ENCODE results near the gene NR2F2. TPM values are rescaled to one million over a fixed set of nuclear protein-coding genes. Genes with fewer than 3 reads are reported as not detected.

NR2F2 gene
- polyA plus RNA-seq, 1 of the 3 experiments (the other 2 are of a cell fraction) = 3.9 TPM

GRCh38 chr15:96365781-96366525 is 35.5 kb downstream of the NR2F2 start (continued):
- TF ChIP-seq SIN3A (IDR thresholded peaks at IDR 0.05; ENCODE audit: borderline replicate concordance, low read depth, low read length) (no peak), ELF1 (IDR thresholded peaks at IDR 0.05) (no peak), NRF1 (IDR thresholded peaks at IDR 0.05; ENCODE audit: low read depth, low read length) (no peak), USF1 (IDR thresholded peaks at IDR 0.05; ENCODE audit: borderline replicate concordance, low read depth) (no peak)

DNA sequence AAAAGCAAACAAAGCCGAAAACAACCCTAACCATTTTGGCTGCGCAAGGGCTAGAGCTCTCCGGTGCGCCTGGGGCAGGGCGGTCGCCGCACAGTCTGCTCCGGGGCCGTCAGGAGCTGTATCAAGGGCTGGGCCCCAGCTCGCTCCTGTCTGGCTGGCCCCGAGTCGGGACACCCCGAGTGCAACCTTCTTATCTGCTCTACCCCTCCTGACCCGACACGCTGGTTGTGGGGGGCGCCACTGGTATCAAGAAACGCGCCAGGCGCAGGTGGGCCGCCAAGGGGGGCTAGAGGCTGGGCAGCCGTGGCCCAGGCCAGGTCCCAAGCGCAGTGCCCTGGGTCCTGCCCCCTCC is 36.0 kb downstream of the NR2F2 start:
- Histone ChIP-seq H4K20me1 (ENCODE audit: insufficient read depth) (no peaks in the 10 kb centered on the region), H3K9me3 (no peaks in the 10 kb centered on the region), H3K36me3 (replicated peaks in 1 of 2; ENCODE audit: control insufficient read depth in 1 of 2, insufficient read depth in 2 of 2, low read length in 1 of 2) (no peaks in the 10 kb centered on the region), H2AFZ (ENCODE audit: low read depth) (no peak overlapping the region), H3K27me3 (ENCODE audit: insufficient read depth) (peaks cover 94% of the 10 kb centered on the region), H3K9ac (no peak overlapping the region), H3K27ac (ENCODE audit: low read depth in 2 of 2, low read length in 1 of 2) (no peak overlapping the region), H3K4me3 (ENCODE audit: low read depth in 2 of 2, low read length in 1 of 2) (no peak overlapping the region), H3F3A (replicated peaks; ENCODE audit: insufficient read depth) (no peaks in the 10 kb centered on the region), H3K79me2 (ENCODE audit: insufficient read depth) (no peaks in the 10 kb centered on the region), H3K4me1 (ENCODE audit: control insufficient read depth in 1 of 2, insufficient read depth in 2 of 2, low read depth in 1 of 2, low read length in 1 of 2) (no peaks in the 10 kb centered on the region), H3K4me2 (no peak overlapping the region), H3K9me2 (no peaks in the 10 kb centered on the region)
- 7% methylated on average over 4 of the region's 22 CpGs for WGBS (ENCODE audit: low lambda C conversion rate)
- DNase-seq = no peak
- ChIA-PET CTCF (interaction anchor here (1.4 kb wide), 1 partner anchor 1389 kb away, joined by 3 read pairs; no protein-coding TSS in a partner anchor), POLR2A (no interaction called here)
- TF ChIP-seq, protein P1, sequence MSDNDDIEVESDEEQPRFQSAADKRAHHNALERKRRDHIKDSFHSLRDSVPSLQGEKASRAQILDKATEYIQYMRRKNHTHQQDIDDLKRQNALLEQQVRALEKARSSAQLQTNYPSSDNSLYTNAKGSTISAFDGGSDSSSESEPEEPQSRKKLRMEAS (IDR thresholded peaks at IDR 0.05; ENCODE audit: low read depth) = no peak
- TF ChIP-seq, protein P2, sequence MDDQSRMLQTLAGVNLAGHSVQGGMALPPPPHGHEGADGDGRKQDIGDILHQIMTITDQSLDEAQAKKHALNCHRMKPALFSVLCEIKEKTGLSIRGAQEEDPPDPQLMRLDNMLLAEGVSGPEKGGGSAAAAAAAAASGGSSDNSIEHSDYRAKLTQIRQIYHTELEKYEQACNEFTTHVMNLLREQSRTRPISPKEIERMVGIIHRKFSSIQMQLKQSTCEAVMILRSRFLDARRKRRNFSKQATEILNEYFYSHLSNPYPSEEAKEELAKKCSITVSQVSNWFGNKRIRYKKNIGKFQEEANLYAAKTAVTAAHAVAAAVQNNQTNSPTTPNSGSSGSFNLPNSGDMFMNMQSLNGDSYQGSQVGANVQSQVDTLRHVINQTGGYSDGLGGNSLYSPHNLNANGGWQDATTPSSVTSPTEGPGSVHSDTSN (IDR thresholded peaks at IDR 0.05) = no peak
- TF ChIP-seq NFIC (IDR thresholded peaks at IDR 0.05; ENCODE audit: borderline replicate concordance) = no peak
- TF ChIP-seq RAD21 (IDR thresholded peaks at IDR 0.05; ENCODE audit: low read length) = no peak
- no peak for TF ChIP-seq RXRA (IDR thresholded peaks at IDR 0.05; ENCODE audit: borderline replicate concordance, low read depth)
- TF ChIP-seq GABPA (IDR thresholded peaks at IDR 0.05; ENCODE audit: low read depth) = no peak
- TF ChIP-seq, protein P3, sequence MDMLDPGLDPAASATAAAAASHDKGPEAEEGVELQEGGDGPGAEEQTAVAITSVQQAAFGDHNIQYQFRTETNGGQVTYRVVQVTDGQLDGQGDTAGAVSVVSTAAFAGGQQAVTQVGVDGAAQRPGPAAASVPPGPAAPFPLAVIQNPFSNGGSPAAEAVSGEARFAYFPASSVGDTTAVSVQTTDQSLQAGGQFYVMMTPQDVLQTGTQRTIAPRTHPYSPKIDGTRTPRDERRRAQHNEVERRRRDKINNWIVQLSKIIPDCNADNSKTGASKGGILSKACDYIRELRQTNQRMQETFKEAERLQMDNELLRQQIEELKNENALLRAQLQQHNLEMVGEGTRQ (IDR thresholded peaks at IDR 0.05; ENCODE audit: borderline replicate concordance, low read depth, low read length) = no peak
- TF ChIP-seq NRF1 (IDR thresholded peaks at IDR 0.05; ENCODE audit: low read depth, low read length) = no peak
- TF ChIP-seq EP300 (IDR thresholded peaks at IDR 0.05; ENCODE audit: borderline replicate concordance in 1 of 2, low read depth in 1 of 2, low read length in 1 of 2) = no peak
- TF ChIP-seq, protein P4, sequence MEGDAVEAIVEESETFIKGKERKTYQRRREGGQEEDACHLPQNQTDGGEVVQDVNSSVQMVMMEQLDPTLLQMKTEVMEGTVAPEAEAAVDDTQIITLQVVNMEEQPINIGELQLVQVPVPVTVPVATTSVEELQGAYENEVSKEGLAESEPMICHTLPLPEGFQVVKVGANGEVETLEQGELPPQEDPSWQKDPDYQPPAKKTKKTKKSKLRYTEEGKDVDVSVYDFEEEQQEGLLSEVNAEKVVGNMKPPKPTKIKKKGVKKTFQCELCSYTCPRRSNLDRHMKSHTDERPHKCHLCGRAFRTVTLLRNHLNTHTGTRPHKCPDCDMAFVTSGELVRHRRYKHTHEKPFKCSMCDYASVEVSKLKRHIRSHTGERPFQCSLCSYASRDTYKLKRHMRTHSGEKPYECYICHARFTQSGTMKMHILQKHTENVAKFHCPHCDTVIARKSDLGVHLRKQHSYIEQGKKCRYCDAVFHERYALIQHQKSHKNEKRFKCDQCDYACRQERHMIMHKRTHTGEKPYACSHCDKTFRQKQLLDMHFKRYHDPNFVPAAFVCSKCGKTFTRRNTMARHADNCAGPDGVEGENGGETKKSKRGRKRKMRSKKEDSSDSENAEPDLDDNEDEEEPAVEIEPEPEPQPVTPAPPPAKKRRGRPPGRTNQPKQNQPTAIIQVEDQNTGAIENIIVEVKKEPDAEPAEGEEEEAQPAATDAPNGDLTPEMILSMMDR (IDR thresholded peaks at IDR 0.05) = no peak
- TF ChIP-seq ZBTB33 (IDR thresholded peaks at IDR 0.05; ENCODE audit: borderline replicate concordance, low read depth) = no peak
- no peak for TF ChIP-seq GATA2 (CRISPR knock-in tag; IDR thresholded peaks at IDR 0.05)
- TF ChIP-seq JUND (IDR thresholded peaks at IDR 0.05) = no peak
- TF ChIP-seq, protein P5, sequence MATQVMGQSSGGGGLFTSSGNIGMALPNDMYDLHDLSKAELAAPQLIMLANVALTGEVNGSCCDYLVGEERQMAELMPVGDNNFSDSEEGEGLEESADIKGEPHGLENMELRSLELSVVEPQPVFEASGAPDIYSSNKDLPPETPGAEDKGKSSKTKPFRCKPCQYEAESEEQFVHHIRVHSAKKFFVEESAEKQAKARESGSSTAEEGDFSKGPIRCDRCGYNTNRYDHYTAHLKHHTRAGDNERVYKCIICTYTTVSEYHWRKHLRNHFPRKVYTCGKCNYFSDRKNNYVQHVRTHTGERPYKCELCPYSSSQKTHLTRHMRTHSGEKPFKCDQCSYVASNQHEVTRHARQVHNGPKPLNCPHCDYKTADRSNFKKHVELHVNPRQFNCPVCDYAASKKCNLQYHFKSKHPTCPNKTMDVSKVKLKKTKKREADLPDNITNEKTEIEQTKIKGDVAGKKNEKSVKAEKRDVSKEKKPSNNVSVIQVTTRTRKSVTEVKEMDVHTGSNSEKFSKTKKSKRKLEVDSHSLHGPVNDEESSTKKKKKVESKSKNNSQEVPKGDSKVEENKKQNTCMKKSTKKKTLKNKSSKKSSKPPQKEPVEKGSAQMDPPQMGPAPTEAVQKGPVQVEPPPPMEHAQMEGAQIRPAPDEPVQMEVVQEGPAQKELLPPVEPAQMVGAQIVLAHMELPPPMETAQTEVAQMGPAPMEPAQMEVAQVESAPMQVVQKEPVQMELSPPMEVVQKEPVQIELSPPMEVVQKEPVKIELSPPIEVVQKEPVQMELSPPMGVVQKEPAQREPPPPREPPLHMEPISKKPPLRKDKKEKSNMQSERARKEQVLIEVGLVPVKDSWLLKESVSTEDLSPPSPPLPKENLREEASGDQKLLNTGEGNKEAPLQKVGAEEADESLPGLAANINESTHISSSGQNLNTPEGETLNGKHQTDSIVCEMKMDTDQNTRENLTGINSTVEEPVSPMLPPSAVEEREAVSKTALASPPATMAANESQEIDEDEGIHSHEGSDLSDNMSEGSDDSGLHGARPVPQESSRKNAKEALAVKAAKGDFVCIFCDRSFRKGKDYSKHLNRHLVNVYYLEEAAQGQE (IDR thresholded peaks at IDR 0.05; ENCODE audit: low read depth, low read length) = no peak
- no peak for TF ChIP-seq TEAD4 (IDR thresholded peaks at IDR 0.05; ENCODE audit: borderline replicate concordance, insufficient read depth)
